HCT116 (cell line): ENCODE results near the gene BDH1. TPM values are rescaled to one million over a fixed set of nuclear protein-coding genes. Genes with fewer than 3 reads are reported as not detected.

Experiments
- ATAC-seq: fragments of 200-7000 bp; cut with Tn5 transposase; 2 replicates; pipeline ENCODE4 v1.9.1; 2020; ENCODE audit warnings: mild to moderate bottlenecking, moderate library complexity
- BruUV-seq: library from RNA; stranded (reverse); fragments of 400-500 nt; replicated peaks from 2 replicates; lab custom pipeline; 2021; lab: Mats Ljungman, UMichigan
- CTCF ChIA-PET: fragments of 300-600 bp; sonication (Branson Sonifier 250); formaldehyde crosslinking; loops from one replicate; lab custom pipeline; 2021; ENCODE audit warnings: antibody characterized with exemption; lab: Charles Lee
- POLR2A ChIA-PET: fragments of 300-600, 350-600 bp; sonication (Branson Sonifier 250); formaldehyde crosslinking; loops from one replicate; lab custom pipeline; 2021; ENCODE audit warnings: antibody characterized with exemption; lab: Charles Lee
- RAD21 ChIA-PET, 2 experiments: fragments of 300-600 bp; sonication (Branson Sonifier 250); formaldehyde crosslinking; loops; one replicate each; lab custom pipeline; 2023; ENCODE audit warnings: low total read pairs in 2 of 2; ENCODE audit not compliant: uncharacterized antibody in 2 of 2, unreplicated experiment in 2 of 2, low non-redundant PET in 1 of 2; lab: Charles Lee
- DNase-seq: peaks from one replicate; pipeline ENCODE4 v3.0.0-alpha.2; 2010; ENCODE audit warnings: low read depth, low spot score
- H2AFZ ChIP-seq: fragments of 200-600 bp; shearing (Covaris generic), sonication (generic); 2 replicates; pipeline ENCODE4 v1.6.1; 2017; ENCODE audit warnings: low read depth, mixed run types, mixed read lengths, antibody characterized with exemption, low read length; ENCODE audit not compliant: poor library complexity, severe bottlenecking
- H3K27ac ChIP-seq: 2 replicates; pipeline ENCODE4 v1.5.1; 2012; ENCODE audit warnings: low read depth, low read length
- H3K27me3 ChIP-seq: fragments of 200-600 bp; sonication (generic); 2 replicates; pipeline ENCODE4 v1.6.1; 2016; ENCODE audit warnings: mixed run types, low read length, mixed read lengths; ENCODE audit not compliant: insufficient read depth
- H3K36me3 ChIP-seq, 2 experiments: fragments of 200-500 bp in 1 of 2; fragments of 200-600 bp in 1 of 2; sonication (Bioruptor generic) in 1 of 2; sonication (generic) in 1 of 2; 2 replicates each; pipeline versions ENCODE4 v1.5.1 to v1.6.1; 2014 to 2016; ENCODE audit warnings: low read length in 2 of 2, inconsistent platforms in 1 of 2, mixed read lengths in 1 of 2, mixed run types in 1 of 2; ENCODE audit not compliant: insufficient read depth in 2 of 2, control insufficient read depth in 1 of 2
- H3K4me1 ChIP-seq, 2 experiments: fragments of 200-600 bp in 1 of 2; sonication (generic) in 1 of 2; 2 replicates each; pipeline versions ENCODE4 v1.5.1 to v1.6.1; 2012 to 2017; ENCODE audit warnings: low read length in 2 of 2, inconsistent platforms in 1 of 2, mild to moderate bottlenecking in 1 of 2, mixed read lengths in 1 of 2, mixed run types in 1 of 2, moderate library complexity in 1 of 2; ENCODE audit not compliant: insufficient read depth in 2 of 2, control insufficient read depth in 1 of 2
- H3K4me2 ChIP-seq: fragments of 200-600 bp; sonication (generic); 2 replicates; pipeline ENCODE4 v1.6.1; 2017; ENCODE audit warnings: mixed run types, low read length, mixed read lengths
- H3K4me3 ChIP-seq, 2 experiments: fragments of 200-600 bp in 1 of 2; sonication (generic) in 1 of 2; replicated peaks in 1 of 2; 2 replicates each; pipeline ENCODE4 v1.5.1; 2011 to 2016; ENCODE audit warnings: low read length in 2 of 2, control low read depth in 1 of 2, low read depth in 1 of 2, mild to moderate bottlenecking in 1 of 2, mixed read lengths in 1 of 2, mixed run types in 1 of 2
- H3K79me2 ChIP-seq: fragments of 200-600 bp; sonication (generic); 2 replicates; pipeline ENCODE4 v1.6.1; 2017; ENCODE audit warnings: mild to moderate bottlenecking, mixed run types, low read length, moderate library complexity, mixed read lengths; ENCODE audit not compliant: insufficient read depth
- H3K9ac ChIP-seq: fragments of 200-600 bp; sonication (generic); 2 replicates; pipeline ENCODE4 v1.6.1; 2016; ENCODE audit warnings: low read length, mixed read lengths
- H3K9me2 ChIP-seq: fragments of 200-600 bp; sonication (generic), shearing (Covaris generic); 2 replicates; pipeline ENCODE4 v1.6.1; 2017; ENCODE audit warnings: mixed run types, mild to moderate bottlenecking, moderate library complexity; ENCODE audit not compliant: insufficient read depth
- H3K9me3 ChIP-seq, 2 experiments: fragments of 200-500 bp in 1 of 2; fragments of 200-600 bp in 1 of 2; sonication (Bioruptor generic) in 1 of 2; sonication (generic) in 1 of 2; 2 replicates each; pipeline ENCODE4 v1.6.1; 2014 to 2017; ENCODE audit warnings: low read length in 2 of 2, mixed read lengths in 2 of 2, inconsistent platforms in 1 of 2, low read depth in 1 of 2, mild to moderate bottlenecking in 1 of 2, mixed run types in 1 of 2, moderate library complexity in 1 of 2; ENCODE audit not compliant: control insufficient read depth in 1 of 2, insufficient read depth in 1 of 2
- H4K20me1 ChIP-seq: fragments of 200-600 bp; sonication (generic), shearing (Covaris generic); 2 replicates; pipeline ENCODE4 v1.6.1; 2017; ENCODE audit warnings: mixed run types, mild to moderate bottlenecking, moderate library complexity; ENCODE audit not compliant: insufficient read depth
- ATF3 ChIP-seq: IDR thresholded peaks from 2 replicates; pipeline ENCODE4 v1.6.1; 2012
- CTCF ChIP-seq, 3 experiments: fragments of 200-600 bp in 1 of 3; sonication (generic) in 1 of 3; IDR thresholded peaks in 2 of 3; conservative IDR thresholded peaks in 1 of 3; 2 replicates each; pipeline ENCODE4 v1.5.1; 2012 to 2017; ENCODE audit warnings: low read depth in 2 of 3, low read length in 2 of 3, antibody characterized with exemption in 1 of 3, borderline replicate concordance in 1 of 3, control low read depth in 1 of 3, mild to moderate bottlenecking in 1 of 3, mixed read lengths in 1 of 3, mixed run types in 1 of 3, moderate library complexity in 1 of 3; ENCODE audit not compliant: insufficient read depth in 1 of 3
- ELF1 ChIP-seq: IDR thresholded peaks from 2 replicates; pipeline ENCODE4 v1.6.1; 2012; ENCODE audit warnings: low read depth, borderline replicate concordance
- EZH2 ChIP-seq: fragments of 200-600 bp; sonication (generic); IDR thresholded peaks from 2 replicates; pipeline ENCODE4 v1.6.1; 2017; ENCODE audit warnings: antibody characterized with exemption, mixed run types
- EZH2phosphoT487 ChIP-seq: fragments of 200-600 bp; IDR thresholded peaks from 2 replicates; pipeline ENCODE4 v1.6.1; 2018; ENCODE audit warnings: antibody characterized with exemption, borderline replicate concordance
- FOSL1 ChIP-seq: IDR thresholded peaks from 2 replicates; pipeline ENCODE4 v1.6.1; 2012; ENCODE audit warnings: low read depth
- JUND ChIP-seq: IDR thresholded peaks from 2 replicates; pipeline ENCODE4 v1.6.1; 2012
- MAX ChIP-seq: IDR thresholded peaks from 2 replicates; pipeline ENCODE4 v1.6.1; 2012
- POLR2A ChIP-seq: IDR thresholded peaks from 2 replicates; pipeline ENCODE4 v1.7.0; 2011; ENCODE audit warnings: borderline replicate concordance; ENCODE audit not compliant: insufficient read depth, insufficient read length; ENCODE audit errors: extremely low read depth
- POLR2AphosphoS5 ChIP-seq: IDR thresholded peaks from 2 replicates; pipeline ENCODE4 v1.6.1; 2011; ENCODE audit warnings: mild to moderate bottlenecking, low read depth, low read length, moderate library complexity
- RAD21 ChIP-seq: IDR thresholded peaks from 2 replicates; pipeline ENCODE4 v1.6.1; 2012; ENCODE audit warnings: low read depth, mild to moderate bottlenecking
- REST ChIP-seq: IDR thresholded peaks from 2 replicates; pipeline ENCODE4 v1.6.1; 2012; ENCODE audit warnings: low read depth
- SIN3A ChIP-seq: IDR thresholded peaks from 2 replicates; pipeline ENCODE4 v1.6.1; 2012; ENCODE audit warnings: low read depth
- SP1 ChIP-seq: IDR thresholded peaks from 2 replicates; pipeline ENCODE4 v1.6.1; 2012; ENCODE audit warnings: low read depth
- SRF ChIP-seq: IDR thresholded peaks from 2 replicates; pipeline ENCODE4 v1.6.1; 2012; ENCODE audit warnings: low read depth
- TCF7L2 ChIP-seq: IDR thresholded peaks from 2 replicates; pipeline ENCODE4 v1.7.0; 2011; ENCODE audit warnings: borderline replicate concordance, inconsistent platforms; ENCODE audit not compliant: insufficient read depth, insufficient read length; ENCODE audit errors: extremely low read depth
- YY1 ChIP-seq: IDR thresholded peaks from 2 replicates; pipeline ENCODE4 v1.6.1; 2011; ENCODE audit warnings: low read length, low read depth, moderate library complexity, mild to moderate bottlenecking; ENCODE audit not compliant: insufficient replicate concordance; ENCODE audit errors: extremely low read depth
- ZBTB33 ChIP-seq: IDR thresholded peaks from 2 replicates; pipeline ENCODE4 v1.6.1; 2011; ENCODE audit warnings: mild to moderate bottlenecking, low read length, moderate library complexity; ENCODE audit not compliant: insufficient replicate concordance; ENCODE audit errors: extremely low read depth
- ZFX ChIP-seq: fragments of 450-650 bp; IDR thresholded peaks from 2 replicates; pipeline ENCODE4 v1.6.1; 2017
- ZNF274 ChIP-seq: fragments of 200-500 bp; sonication (Bioruptor generic); IDR thresholded peaks from 2 replicates; pipeline ENCODE4 v1.6.1; 2014; ENCODE audit warnings: mild to moderate bottlenecking, low read depth, low read length, inconsistent platforms
- intact Hi-C: fragments of 100-400 bp; cut with micrococcal nuclease; formaldehyde crosslinking; loops from 2 replicates; pipeline ENCODE4 v1.10.0; 2022
- total RNA-seq: library from RNA; stranded (reverse); gene quantifications from one replicate; pipeline ENCODE4 v1.2.1, GENCODE V29; 2021; ENCODE audit not compliant: unreplicated experiment

BDH1 gene
- total RNA-seq, 1 experiment from 2014 or later, result 26.6 TPM

- Histone ChIP-seq H4K20me1 (no peaks in the 10 kb centered on the region), H3K36me3 (no peaks in the 10 kb centered on the region), H3K27ac (no peak overlapping the region; the same call in 1 of the 2 replicates), H3K9me3 (no peaks in the 10 kb centered on the region), H3K9ac (no peak overlapping the region), H3K9me2 (no peaks in the 10 kb centered on the region), H3K27me3 (no peaks in the 10 kb centered on the region), H2AFZ (no peak overlapping the region), H3K4me2 (no peak overlapping the region), H3K4me3 (no peak overlapping the region), H3K4me1 (peaks cover 0 to 15% of the 10 kb centered on the region in 2 experiments; a peak in 1 of 4 replicates), H3K79me2 (no peaks in the 10 kb centered on the region)
- ATAC-seq, result no peak
- TF ChIP-seq ZNF274 (no peak), POLR2AphosphoS5 (no peak), POLR2A (no peak), SP1 (no peak), FOSL1 (no peak), JUND (no peak), CTCF (IDR thresholded peaks at IDR 0.05 in 2 of 3, conservative IDR thresholded peaks at IDR 0.05 in 1 of 3; ENCODE audit: borderline replicate concordance in 1 of 3, insufficient read depth in 1 of 3, low read depth in 2 of 3, low read length in 2 of 3) (no peak), RAD21 (no peak), ZFX (no peak), REST (no peak), ATF3 (no peak), EZH2 (no peak), SRF (no peak), MAX (no peak), YY1 (no peak), SIN3A (no peak), ZBTB33 (no peak), TCF7L2 (no peak), EZH2phosphoT487 (no peak), ELF1 (no peak)
- CTCF ChIA-PET, result no interaction called here
- DNase-seq, result no peak
- intact Hi-C loops, result no loop called here
- RAD21 ChIA-PET, result no interaction called here
- BruUV-seq, result no TSS peak
- POLR2A ChIA-PET, result no interaction called here
Observed at GRCh38 chr3:197522183-197522715, 33.5 kb downstream of the BDH1 start.
